HG03378 (cell line): ENCODE data around the gene POLDIP3.

Source experiments
- ATAC-seq: cut with Tn5 transposase; IDR thresholded peaks from one replicate; pipeline ENCODE4 v1.9.1; 2021; ENCODE audit warnings: mild to moderate bottlenecking, moderate library complexity; ENCODE audit not compliant: unreplicated experiment

The POLDIP3 gene

GRCh38 chr22:42642806-42643633 lies 28.3 kb upstream of the POLDIP3 start:
- no peak for ATAC-seq

- ATAC-seq = no peak
These were observed 27.2 kb upstream of the POLDIP3 start for GRCh38 chr22:42641801-42642413.

- no peak for ATAC-seq
These were observed 25.0 kb upstream of the POLDIP3 start for GRCh38 chr22:42639541-42640241.

DNA sequence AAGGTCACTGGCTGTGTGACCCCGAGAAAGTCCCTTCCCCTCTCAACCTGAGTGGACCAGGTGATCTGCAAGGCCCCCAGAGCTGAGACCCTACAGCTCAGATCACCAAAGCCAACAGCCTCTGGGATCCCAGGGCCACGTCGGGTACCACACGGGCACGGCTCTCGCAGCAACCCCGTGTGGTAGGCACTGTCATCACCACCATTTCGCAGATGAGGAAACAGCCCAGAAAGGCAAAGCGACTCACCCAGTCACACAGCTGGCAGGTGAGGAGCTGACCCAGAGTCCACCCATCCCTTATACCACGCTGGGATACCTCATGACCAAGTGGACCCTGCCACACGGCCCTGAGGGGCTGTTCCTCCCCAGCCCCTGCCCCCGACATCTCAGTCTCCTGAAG lies 22.9 kb upstream of the POLDIP3 start:
- ATAC-seq = no peak

- no peak for ATAC-seq
These were observed 21.8 kb upstream of the POLDIP3 start for GRCh38 chr22:42636506-42636905.

GRCh38 chr22:42635531-42635930 lies 20.8 kb upstream of the POLDIP3 start:
- no peak for ATAC-seq

DNA sequence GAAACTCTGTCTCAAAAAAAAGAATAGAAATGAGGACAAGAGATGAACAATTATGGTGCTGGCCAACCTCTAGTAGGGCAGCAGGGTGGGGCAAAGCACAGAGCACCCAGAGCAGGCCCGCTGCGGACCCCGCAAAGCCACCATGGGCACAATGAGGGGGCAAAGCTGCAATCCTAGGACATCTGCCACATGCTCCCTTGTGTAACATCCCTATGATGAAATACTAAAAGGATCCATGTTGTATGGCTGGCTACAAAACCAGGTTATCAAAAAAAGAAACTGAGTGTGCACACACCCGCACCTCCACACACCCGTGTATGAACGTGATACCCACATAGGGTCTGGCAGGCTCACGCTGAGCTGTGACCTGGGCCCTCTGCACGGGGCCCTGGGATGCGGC lies 18.3 kb upstream of the POLDIP3 start:
- ATAC-seq = no peak

DNA sequence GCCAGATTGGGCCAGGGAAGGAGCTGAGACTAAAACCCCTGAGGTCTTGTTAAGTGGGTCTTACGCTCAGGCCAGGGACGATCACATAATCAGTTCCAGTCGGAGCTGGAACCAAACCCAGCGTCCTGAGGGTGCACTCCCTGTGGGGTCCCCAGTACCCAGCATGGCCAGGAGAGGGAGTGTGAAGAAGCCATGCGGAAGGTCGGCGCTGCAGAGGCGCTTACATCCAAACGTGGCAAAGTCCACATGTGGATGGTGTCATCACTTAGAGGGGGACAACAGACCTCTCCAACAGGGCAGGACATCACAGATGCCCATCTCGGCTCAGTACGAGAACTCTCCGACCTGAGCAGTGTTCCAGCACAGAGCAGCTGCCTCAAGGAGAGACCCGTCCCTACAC lies 17.4 kb upstream of the POLDIP3 start:
- no peak for ATAC-seq

GRCh38 chr22:42630901-42631602 lies 16.4 kb upstream of the POLDIP3 start:
- ATAC-seq = no peak

DNA sequence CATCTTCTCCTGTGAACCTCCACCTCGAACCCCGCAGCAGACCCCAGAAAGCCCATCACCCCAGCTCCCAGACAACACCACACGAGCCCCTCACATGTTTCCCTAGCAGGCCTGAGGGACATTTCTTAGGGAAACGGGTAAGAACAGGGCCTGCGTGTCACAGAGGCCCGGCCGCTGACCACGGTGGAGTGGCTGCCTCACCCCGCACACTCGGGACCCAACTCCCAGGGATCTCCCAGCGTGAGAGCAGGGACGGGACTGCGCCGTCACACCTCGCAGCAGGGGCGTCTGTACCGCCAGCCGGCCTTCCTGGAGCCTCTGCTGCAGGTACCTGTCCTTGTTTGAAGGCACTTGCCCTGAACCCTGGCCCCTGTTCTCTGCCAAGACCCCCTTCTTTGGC lies 15.5 kb upstream of the POLDIP3 start:
- no peak for ATAC-seq

GRCh38 chr22:42627981-42628380 lies 13.3 kb upstream of the POLDIP3 start:
- ATAC-seq = no peak

- ATAC-seq = no peak
These were observed 12.4 kb upstream of the POLDIP3 start for GRCh38 chr22:42626951-42627625.

DNA sequence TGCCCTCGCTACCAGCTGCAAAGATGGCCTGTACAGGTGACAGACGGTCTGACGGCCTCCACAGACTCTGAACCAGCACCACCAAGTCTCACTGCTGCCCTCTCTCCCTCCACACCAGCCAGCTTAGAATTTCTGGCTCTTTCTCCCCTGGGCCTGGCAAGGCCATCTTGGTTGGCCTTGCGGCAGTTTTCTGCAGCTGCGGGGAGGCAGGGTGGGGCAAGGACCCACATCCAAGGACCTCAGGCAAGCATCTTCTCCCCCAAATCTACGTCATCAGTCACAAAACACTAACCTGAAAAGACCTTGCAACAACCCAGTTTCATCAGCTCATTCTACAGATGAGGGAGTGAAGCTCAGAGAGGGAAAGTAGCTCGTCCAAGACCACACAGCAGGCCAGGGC lies 11.7 kb upstream of the POLDIP3 start:
- ATAC-seq = no peak

- ATAC-seq = no peak
These were observed 10.7 kb upstream of the POLDIP3 start for GRCh38 chr22:42625416-42625815.

DNA sequence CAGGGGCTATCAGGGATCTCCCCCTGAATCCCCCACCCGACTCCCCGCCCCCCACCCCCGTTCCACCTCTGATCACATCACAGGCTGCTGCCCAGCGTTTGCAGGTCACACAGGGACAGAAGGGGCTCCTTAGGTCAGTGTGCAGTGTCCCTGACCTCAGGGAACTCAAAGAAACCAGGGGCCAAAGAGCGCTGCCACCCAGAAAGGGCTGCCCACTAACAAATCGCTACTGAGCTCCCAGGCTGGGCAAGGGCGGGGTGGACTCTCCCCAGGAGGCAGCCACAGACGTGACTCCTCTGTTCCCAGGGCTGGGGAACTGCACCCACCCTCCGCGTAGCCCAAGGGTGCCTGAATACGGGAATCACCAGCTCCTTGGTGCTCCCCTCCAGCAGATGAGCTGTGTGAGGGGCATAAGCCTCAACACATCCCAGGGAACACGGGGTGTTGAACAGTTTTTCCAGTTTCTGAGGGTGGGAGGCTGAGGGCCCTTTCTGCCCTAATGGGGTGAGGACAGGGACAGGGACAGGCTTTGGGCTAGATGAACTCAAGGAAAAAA lies 9.9 kb upstream of the POLDIP3 start:
- no peak for ATAC-seq

GRCh38 chr22:42623756-42624441 lies 9.2 kb upstream of the POLDIP3 start:
- ATAC-seq = no peak

- no peak for ATAC-seq
These were observed 8.6 kb upstream of the POLDIP3 start for GRCh38 chr22:42623301-42623751.

DNA sequence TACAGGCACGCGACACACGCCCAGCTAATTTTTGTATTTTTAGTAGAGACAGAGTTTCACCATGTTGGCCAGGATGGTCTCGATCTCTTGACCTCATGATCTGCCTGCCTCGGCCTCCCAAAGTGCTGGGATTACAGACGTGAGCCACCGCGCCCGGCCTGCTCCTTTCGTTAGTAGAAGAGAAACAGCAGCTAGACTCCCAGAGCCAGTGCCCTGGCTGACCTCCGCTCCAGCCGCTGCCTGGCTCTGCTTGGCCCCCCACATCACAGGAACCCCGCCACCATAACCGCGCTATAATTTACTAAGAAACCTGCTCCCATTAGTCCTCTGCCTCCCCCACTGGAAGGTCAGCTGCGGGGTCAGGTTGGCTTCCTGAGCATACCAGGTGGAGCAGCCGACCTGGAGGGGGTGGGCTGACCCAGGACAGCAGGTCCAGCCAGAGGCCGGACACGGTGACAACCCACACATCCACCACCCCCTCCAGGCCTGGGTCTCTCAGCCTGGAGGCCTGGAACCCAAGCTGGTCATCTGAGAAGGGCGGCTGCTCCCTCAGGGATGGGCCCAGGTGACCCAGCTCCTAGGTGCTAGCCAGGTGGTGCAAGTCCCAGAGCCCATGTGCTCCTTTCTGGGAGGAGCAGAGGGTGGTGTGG lies 7.5 kb upstream of the POLDIP3 start:
- no peak for ATAC-seq

DNA sequence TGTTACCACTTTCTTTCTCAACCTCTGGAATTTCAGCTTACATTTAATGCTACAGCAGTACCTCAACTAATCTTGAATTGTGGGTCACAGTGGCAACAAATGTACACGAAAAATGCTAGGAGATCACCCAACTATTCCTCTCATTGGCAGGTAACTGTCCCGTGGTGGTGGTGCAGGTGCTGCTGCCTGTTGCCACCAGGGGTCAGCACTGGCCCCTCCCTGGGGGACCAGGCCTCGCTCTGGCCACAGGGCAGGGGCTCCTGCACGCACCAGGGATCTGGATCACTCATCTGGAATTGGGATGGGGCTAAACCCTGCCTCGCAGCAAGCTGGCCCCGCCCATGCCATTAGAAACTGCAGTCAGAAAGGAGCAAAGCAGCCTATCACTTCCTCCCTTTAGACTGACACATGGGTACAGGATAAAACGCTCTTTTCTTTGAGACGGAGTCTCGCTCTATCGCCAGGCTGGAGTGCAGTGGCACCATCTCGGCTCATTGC lies 6.9 kb upstream of the POLDIP3 start:
- no peak for ATAC-seq
